Adrenal gland (tissue), 12 donors: ENCODE data around the gene LIMA1. TPM values are rescaled to one million over a fixed set of nuclear protein-coding genes. Genes with fewer than 3 reads are reported as not detected.

Experiments
- DNase-seq, 7 donors: peaks; one replicate each; pipeline ENCODE4 v3.0.0-alpha.2; 2019 to 2020
- H3K27ac ChIP-seq, 5 donors: fragments of 200-600 bp; sonication (generic) in 4 of 5; 1 replicate in 3 of 5; 2 replicates in 2 of 5; pipeline versions ENCODE4 v1.5.1 to v1.8.0; 2016 to 2020; ENCODE audit warnings: mild to moderate bottlenecking in 1 of 5
- H3K27me3 ChIP-seq: fragments of 200-600 bp; 2 replicates; pipeline ENCODE4 v1.8.0; 2021
- H3K36me3 ChIP-seq, 2 donors: fragments of 200-600 bp; replicated peaks in 1 of 2; 1 replicate in 1 of 2; 2 replicates in 1 of 2; pipeline versions ENCODE4 v1.5.1 to v1.8.0; 2018 to 2022
- H3K4me1 ChIP-seq, 2 donors: fragments of 200-600 bp; replicated peaks in 1 of 2; 1 replicate in 1 of 2; 2 replicates in 1 of 2; pipeline versions ENCODE4 v1.5.1 to v1.8.0; 2018 to 2021
- H3K4me3 ChIP-seq, 4 donors: fragments of 200-600 bp; sonication (generic) in 3 of 4; one replicate each; pipeline ENCODE4 v1.5.1; 2016 to 2018
- H3K9me3 ChIP-seq, 3 donors: fragments of 200-600 bp; sonication (generic) in 1 of 3; replicated peaks in 1 of 3; 1 replicate in 2 of 3; 2 replicates in 1 of 3; pipeline versions ENCODE4 v1.5.1 to v1.8.0; 2016 to 2021
- CTCF ChIP-seq, 6 experiments: fragments of 450-650 bp in 4 of 6; fragments of 200-600 bp in 2 of 6; sonication (generic) in 1 of 6; IDR thresholded peaks; 1 replicate in 5 of 6; 2 replicates in 1 of 6; pipeline versions ENCODE4 v1.5.1 to v1.8.0; 2016 to 2021; ENCODE audit warnings: antibody characterized with exemption in 6 of 6, mild to moderate bottlenecking in 2 of 6, moderate library complexity in 1 of 6
- POLR2A ChIP-seq, 2 donors: fragments of 450-650 bp; IDR thresholded peaks; one replicate each; pipeline ENCODE4 v1.6.1; 2017; ENCODE audit warnings: antibody characterized with exemption in 2 of 2, mild to moderate bottlenecking in 2 of 2, moderate library complexity in 1 of 2
- WGBS, 4 donors: extraction: QIAGEN DNeasy Blood & Tissue Kit in 2 of 4; methylation state at CpG; one replicate each; pipeline versions ENCODE4 v1.1.5 to v1.1.7; 2013 to 2017; 5-methylcytosine and 5-hydroxymethylcytosine counted together
- intact Hi-C, 2 donors: fragments of 100-400 bp; cut with DNase I; formaldehyde crosslinking; loops; one replicate each; pipeline versions ENCODE4 v1.14.1 to v1.15.0; 2022 to 2023
- polyA plus RNA-seq, 3 donors: library from polyadenylated mRNA; stranded (reverse); fragments of 200-250 nt in 2 of 3; fragments of 350-450 nt in 1 of 3; fragmentation: Illumina TruSeq in 1 of 3; extraction: RNeasy Lipid Tissue Mini Kit (QIAGEN cat#74804) in 1 of 3; gene quantifications; one replicate each; pipeline ENCODE4 v1.2.3, GENCODE V29; 2013 to 2014
- total RNA-seq, 9 donors: library from RNA; depleted of rRNA in 4 of 9; stranded (reverse); fragments of >200 nt in 4 of 9; fragments of 120-200 nt in 1 of 9; fragmentation: NEBNext Ultra II Directional in 1 of 9; extraction: Animal tissue kit (Norgen Biotek cat#: 25700) in 1 of 9; gene quantifications; one replicate each; pipeline versions ENCODE4 v1.1.0 to v1.2.4, GENCODE V29; 2013 to 2023
- donor health status: healthy with polysubstance abuse.
- donor health status: Bipolar disorder and iron deficiency.
- donor health status: DM: yes; HTN: yes; CAD: no.
- donor health status: DM: no; HTN: no; CAD: no.
- donor health status: DM: no; HTN: no; CAD: no.
- donor health status: DM: yes; HTN: yes; CAD: no.

The LIMA1 gene
- total and polyA plus RNA-seq, 12 donors: 44.3 to 134 (median 83.6) TPM

GRCh38 chr12:50192908-50193307, 90.4 kb downstream of the LIMA1 start:
- 86 to 99% (median 93%) methylated on average over 5 of the region's 5 CpGs for WGBS, 4 donors
- intact Hi-C loops: no loop called here
- Histone ChIP-seq H3K27me3 (no peaks in the 10 kb centered on the region), H3K4me1 (peaks cover 0 to 9% of the 10 kb centered on the region in 2 donors), H3K9me3 (no peaks in the 10 kb centered on the region), H3K4me3 (no peak overlapping the region), H3K27ac (peak overlapping the region in 1 of 5 donors; percentile 6), H3K36me3 (peaks cover 0 to 47% of the 10 kb centered on the region in 2 donors)
- no peak for DNase-seq
- TF ChIP-seq POLR2A (IDR thresholded peaks at IDR 0.05) (no peak), CTCF (IDR thresholded peaks at IDR 0.05) (no peak)

DNA sequence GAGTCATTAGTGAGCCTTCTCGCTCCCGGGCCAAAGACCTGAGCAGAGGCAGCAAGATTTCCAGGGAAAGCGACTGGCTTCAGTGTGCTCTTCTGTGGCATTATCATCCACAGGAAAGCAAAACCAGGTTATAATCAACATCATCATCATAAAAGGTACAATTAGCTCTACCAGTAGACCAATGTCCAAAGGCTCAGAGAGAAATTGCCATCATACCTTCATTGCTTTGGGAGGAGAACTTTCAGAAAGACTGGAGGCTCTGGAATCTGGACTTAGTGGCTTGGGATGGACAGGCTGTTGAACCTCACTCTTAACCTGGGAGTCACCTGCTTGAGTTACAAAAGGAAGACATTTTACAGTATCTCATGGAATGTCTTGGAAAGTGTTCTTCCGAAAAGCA, 91.1 kb downstream of the LIMA1 start:
- no peak overlapping the region for H3K4me3 ChIP-seq
- H3K27me3 ChIP-seq: no peaks in the 10 kb centered on the region
- H3K9me3 ChIP-seq: no peaks in the 10 kb centered on the region
- peaks cover 0 to 47% of the 10 kb centered on the region in 2 donors for H3K36me3 ChIP-seq
- WGBS, 4 donors: 91 to 99% (median 97%) methylated on average over 4 of the region's 4 CpGs
- H3K4me1 ChIP-seq: peaks cover 0 to 9% of the 10 kb centered on the region in 2 donors
- no peak for TF ChIP-seq POLR2A (IDR thresholded peaks at IDR 0.05)
- TF ChIP-seq CTCF (IDR thresholded peaks at IDR 0.05): no peak
- intact Hi-C loops: no loop called here
- peak overlapping the region in 1 of 5 donors; percentile 6 for H3K27ac ChIP-seq
- no peak for DNase-seq

GRCh38 chr12:50190859-50191258, 92.5 kb downstream of the LIMA1 start:
- Histone ChIP-seq H3K27me3 (no peaks in the 10 kb centered on the region), H3K36me3 (peaks cover 0 to 41% of the 10 kb centered on the region in 2 donors), H3K9me3 (no peaks in the 10 kb centered on the region), H3K27ac (no peak overlapping the region), H3K4me1 (peaks cover 0 to 9% of the 10 kb centered on the region in 2 donors), H3K4me3 (no peak overlapping the region)
- TF ChIP-seq POLR2A (IDR thresholded peaks at IDR 0.05) (no peak), CTCF (IDR thresholded peaks at IDR 0.05) (no peak)
- 83 to 100% (median 93%) methylated on average over 1 of the region's 1 CpG for WGBS, 4 donors
- intact Hi-C loops: no loop called here
- no peak for DNase-seq

GRCh38 chr12:50188875-50189575, 94.3 kb downstream of the LIMA1 start:
- intact Hi-C loops: loop anchor here in 1 of 2 donors (10.0 kb wide), 1 partner anchor 126 kb away; no protein-coding TSS in a partner anchor
- no peak for TF ChIP-seq POLR2A (IDR thresholded peaks at IDR 0.05)
- TF ChIP-seq CTCF (IDR thresholded peaks at IDR 0.05): no peak
- WGBS, 4 donors: 57 to 66% (median 64%) methylated on average over 5 of the region's 5 CpGs
- Histone ChIP-seq H3K36me3 (peaks cover 0 to 25% of the 10 kb centered on the region in 2 donors), H3K27me3 (no peaks in the 10 kb centered on the region), H3K4me1 (peaks cover 0 to 9% of the 10 kb centered on the region in 2 donors), H3K27ac (peak overlapping the region in 2 of 5 donors; percentile 2 to 30), H3K4me3 (no peak overlapping the region), H3K9me3 (no peaks in the 10 kb centered on the region)
- peak in 6 of 7 donors; percentile 39 to 76 (median 62) for DNase-seq
